Testis (tissue), 2 donors: ENCODE measurements around the gene PLEKHM2.

Experiments used
- POLR2A ChIP-seq: fragments of 450-650 bp; IDR thresholded peaks from one replicate; pipeline ENCODE4 v1.6.1; 2017; ENCODE audit warnings: antibody characterized with exemption, mild to moderate bottlenecking, moderate library complexity
- TF ChIP-seq, protein P1 (sequence below), 3 experiments: fragments of 450-650 bp in 2 of 3; fragments of 200-600 bp in 1 of 3; sonication (generic) in 1 of 3; IDR thresholded peaks; one replicate each; pipeline ENCODE4 v1.5.1; 2016 to 2019; ENCODE audit warnings: antibody characterized with exemption in 3 of 3, mild to moderate bottlenecking in 2 of 3, moderate library complexity in 1 of 3

- TF ChIP-seq, protein P1, sequence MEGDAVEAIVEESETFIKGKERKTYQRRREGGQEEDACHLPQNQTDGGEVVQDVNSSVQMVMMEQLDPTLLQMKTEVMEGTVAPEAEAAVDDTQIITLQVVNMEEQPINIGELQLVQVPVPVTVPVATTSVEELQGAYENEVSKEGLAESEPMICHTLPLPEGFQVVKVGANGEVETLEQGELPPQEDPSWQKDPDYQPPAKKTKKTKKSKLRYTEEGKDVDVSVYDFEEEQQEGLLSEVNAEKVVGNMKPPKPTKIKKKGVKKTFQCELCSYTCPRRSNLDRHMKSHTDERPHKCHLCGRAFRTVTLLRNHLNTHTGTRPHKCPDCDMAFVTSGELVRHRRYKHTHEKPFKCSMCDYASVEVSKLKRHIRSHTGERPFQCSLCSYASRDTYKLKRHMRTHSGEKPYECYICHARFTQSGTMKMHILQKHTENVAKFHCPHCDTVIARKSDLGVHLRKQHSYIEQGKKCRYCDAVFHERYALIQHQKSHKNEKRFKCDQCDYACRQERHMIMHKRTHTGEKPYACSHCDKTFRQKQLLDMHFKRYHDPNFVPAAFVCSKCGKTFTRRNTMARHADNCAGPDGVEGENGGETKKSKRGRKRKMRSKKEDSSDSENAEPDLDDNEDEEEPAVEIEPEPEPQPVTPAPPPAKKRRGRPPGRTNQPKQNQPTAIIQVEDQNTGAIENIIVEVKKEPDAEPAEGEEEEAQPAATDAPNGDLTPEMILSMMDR (IDR thresholded peaks at IDR 0.05): no peak
- no peak for TF ChIP-seq POLR2A
Measured at GRCh38 chr1:15755646-15756040, 71.5 kb downstream of the PLEKHM2 start.
